ENCODE results near the gene FOCAD.

FOCAD gene

GRCh38 chr9:20703146-20703545 lies 19.1 kb downstream of the FOCAD start:
- Histone ChIP-seq H3K4me3 (ENCODE audit: low read length) (no peak overlapping the region), H3K27ac (ENCODE audit: low read depth, low read length) (no peak overlapping the region), H3K36me3 (ENCODE audit: insufficient read depth, low read length) (no peaks in the 10 kb centered on the region), H3K27me3 (ENCODE audit: insufficient read depth, low read length) (no peaks in the 10 kb centered on the region), H3K9ac (ENCODE audit: low read depth, low read length) (no peak overlapping the region), H3K4me1 (ENCODE audit: insufficient read depth, low read length) (no peaks in the 10 kb centered on the region; the same call in 1 of the 2 replicates), H3K9me3 (ENCODE audit: insufficient read depth, low read depth, low read length) (no peaks in the 10 kb centered on the region)
- 93% methylated on average over 3 of the region's 3 CpGs for WGBS

GRCh38 chr9:20707708-20708107 lies 23.6 kb downstream of the FOCAD start:
- Histone ChIP-seq H3K4me3 (ENCODE audit: low read length) (no peak overlapping the region), H3K27me3 (ENCODE audit: insufficient read depth, low read length) (no peaks in the 10 kb centered on the region), H3K9me3 (ENCODE audit: insufficient read depth, low read depth, low read length) (no peaks in the 10 kb centered on the region), H3K4me1 (ENCODE audit: insufficient read depth, low read length) (no peaks in the 10 kb centered on the region; the same call in 1 of the 2 replicates), H3K27ac (ENCODE audit: low read depth, low read length) (no peak overlapping the region), H3K36me3 (ENCODE audit: insufficient read depth, low read length) (no peaks in the 10 kb centered on the region), H3K9ac (ENCODE audit: low read depth, low read length) (no peak overlapping the region)
- WGBS = 90% methylated on average over 2 of the region's 2 CpGs

GRCh38 chr9:20713172-20713571 lies 29.1 kb downstream of the FOCAD start:
- H3K36me3 ChIP-seq (ENCODE audit: insufficient read depth, low read length) = peaks cover 19% of the 10 kb centered on the region
- 96% methylated on average over 1 of the region's 1 CpG for WGBS
- no peaks in the 10 kb centered on the region for H3K4me1 ChIP-seq (ENCODE audit: insufficient read depth, low read length)
- no peaks in the 10 kb centered on the region for H3K9me3 ChIP-seq (ENCODE audit: insufficient read depth, low read depth, low read length)
- no peak overlapping the region for H3K9ac ChIP-seq (ENCODE audit: low read depth, low read length)
- no peak overlapping the region for H3K27ac ChIP-seq (ENCODE audit: low read depth, low read length)
- H3K4me3 ChIP-seq (ENCODE audit: low read length) = no peak overlapping the region
- H3K27me3 ChIP-seq (ENCODE audit: insufficient read depth, low read length) = no peaks in the 10 kb centered on the region

DNA sequence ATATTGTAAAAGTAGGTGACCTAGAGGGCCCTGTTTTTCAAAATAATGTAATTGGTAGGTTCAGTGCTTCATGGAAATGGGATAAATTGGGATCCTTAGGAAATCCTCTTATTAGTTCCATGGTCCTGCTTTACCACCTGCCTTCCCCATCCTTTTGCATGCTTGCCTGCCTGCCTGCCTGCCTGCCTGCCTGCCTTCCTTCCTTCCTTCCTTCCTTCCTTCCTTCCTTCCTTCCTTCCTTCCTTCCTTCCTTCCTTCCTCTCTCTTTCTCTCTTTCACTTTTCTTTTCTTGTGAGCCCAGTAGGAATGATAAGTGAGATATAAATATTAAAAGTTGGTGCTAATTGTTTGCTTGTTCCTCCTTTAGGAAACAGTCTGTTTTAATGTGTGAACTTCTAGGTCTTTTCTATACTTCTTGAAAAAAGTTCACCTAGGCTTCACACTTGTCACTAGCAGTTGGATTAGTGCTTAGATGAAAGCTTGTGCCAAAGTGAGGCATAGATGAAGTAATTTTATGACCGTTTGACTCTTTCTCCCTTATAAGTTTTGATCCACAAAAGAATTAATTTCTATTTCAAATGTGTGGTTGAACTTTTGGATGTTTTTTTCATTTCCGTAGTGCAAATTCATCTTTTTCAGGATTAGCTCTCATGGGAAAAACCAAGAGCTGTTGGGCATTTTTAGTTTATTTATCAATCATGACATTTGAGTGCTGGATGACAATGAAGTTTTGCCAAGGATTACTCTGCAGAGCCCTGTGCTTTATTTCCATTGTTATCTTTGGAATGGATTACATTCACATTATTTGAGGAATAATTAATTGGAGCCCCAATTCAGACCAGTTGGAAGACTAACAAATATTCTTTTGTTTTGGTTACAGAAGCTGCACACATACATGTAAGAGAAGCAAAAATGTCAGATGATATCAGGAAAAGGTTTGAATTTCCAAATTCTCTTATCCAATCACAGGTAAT lies 30.7 kb downstream of the FOCAD start:
- no peak overlapping the region for H3K4me3 ChIP-seq (ENCODE audit: low read length)

GRCh38 chr9:20722221-20722620 lies 38.2 kb downstream of the FOCAD start:
- Histone ChIP-seq H3K9ac (ENCODE audit: low read depth, low read length) (no peak overlapping the region), H3K4me3 (ENCODE audit: low read length) (no peak overlapping the region), H3K4me1 (ENCODE audit: insufficient read depth, low read length) (no peaks in the 10 kb centered on the region), H3K27me3 (ENCODE audit: insufficient read depth, low read length) (no peaks in the 10 kb centered on the region), H3K27ac (ENCODE audit: low read depth, low read length) (no peak overlapping the region), H3K36me3 (ENCODE audit: insufficient read depth, low read length) (peaks cover 42% of the 10 kb centered on the region), H3K9me3 (ENCODE audit: insufficient read depth, low read depth, low read length) (no peaks in the 10 kb centered on the region)
- 92% methylated on average over 1 of the region's 1 CpG for whole genome bisulfite sequencing

More for the DNA sequence above, 30.7 kb downstream of the FOCAD start:
- no peaks in the 10 kb centered on the region for H3K27me3 ChIP-seq (ENCODE audit: insufficient read depth, low read length)
- no peak overlapping the region for H3K27ac ChIP-seq (ENCODE audit: low read depth, low read length)
- no peaks in the 10 kb centered on the region for H3K4me1 ChIP-seq (ENCODE audit: insufficient read depth, low read length)
- no peak overlapping the region for H3K9ac ChIP-seq (ENCODE audit: low read depth, low read length)
- peaks cover 26% of the 10 kb centered on the region for H3K36me3 ChIP-seq (ENCODE audit: insufficient read depth, low read length)
- WGBS = 96% methylated on average over 1 of the region's 2 CpGs
- H3K9me3 ChIP-seq (ENCODE audit: insufficient read depth, low read depth, low read length) = no peaks in the 10 kb centered on the region

- 87% methylated on average over 3 of the region's 3 CpGs for WGBS
These were observed 41.6 kb downstream of the FOCAD start for GRCh38 chr9:20725675-20726074.

GRCh38 chr9:20726144-20726543 lies 42.1 kb downstream of the FOCAD start:
- Histone ChIP-seq H3K27me3 (ENCODE audit: insufficient read depth, low read length) (no peaks in the 10 kb centered on the region), H3K4me1 (ENCODE audit: insufficient read depth, low read length) (no peaks in the 10 kb centered on the region), H3K27ac (ENCODE audit: low read depth, low read length) (no peak overlapping the region), H3K9me3 (ENCODE audit: insufficient read depth, low read depth, low read length) (no peaks in the 10 kb centered on the region), H3K36me3 (ENCODE audit: insufficient read depth, low read length) (peaks cover 14% of the 10 kb centered on the region), H3K4me3 (ENCODE audit: low read length) (no peak overlapping the region), H3K9ac (ENCODE audit: low read depth, low read length) (no peak overlapping the region)
- WGBS = 90% methylated on average over 2 of the region's 2 CpGs

More at GRCh38 chr9:20725675-20726074, 41.6 kb downstream of the FOCAD start:
- peaks cover 19% of the 10 kb centered on the region for H3K36me3 ChIP-seq (ENCODE audit: insufficient read depth, low read length)
- H3K9me3 ChIP-seq (ENCODE audit: insufficient read depth, low read depth, low read length) = no peaks in the 10 kb centered on the region
- H3K27ac ChIP-seq (ENCODE audit: low read depth, low read length) = no peak overlapping the region
- no peak overlapping the region for H3K9ac ChIP-seq (ENCODE audit: low read depth, low read length)
- H3K4me3 ChIP-seq (ENCODE audit: low read length) = no peak overlapping the region
- H3K4me1 ChIP-seq (ENCODE audit: insufficient read depth, low read length) = no peaks in the 10 kb centered on the region
- H3K27me3 ChIP-seq (ENCODE audit: insufficient read depth, low read length) = no peaks in the 10 kb centered on the region

DNA sequence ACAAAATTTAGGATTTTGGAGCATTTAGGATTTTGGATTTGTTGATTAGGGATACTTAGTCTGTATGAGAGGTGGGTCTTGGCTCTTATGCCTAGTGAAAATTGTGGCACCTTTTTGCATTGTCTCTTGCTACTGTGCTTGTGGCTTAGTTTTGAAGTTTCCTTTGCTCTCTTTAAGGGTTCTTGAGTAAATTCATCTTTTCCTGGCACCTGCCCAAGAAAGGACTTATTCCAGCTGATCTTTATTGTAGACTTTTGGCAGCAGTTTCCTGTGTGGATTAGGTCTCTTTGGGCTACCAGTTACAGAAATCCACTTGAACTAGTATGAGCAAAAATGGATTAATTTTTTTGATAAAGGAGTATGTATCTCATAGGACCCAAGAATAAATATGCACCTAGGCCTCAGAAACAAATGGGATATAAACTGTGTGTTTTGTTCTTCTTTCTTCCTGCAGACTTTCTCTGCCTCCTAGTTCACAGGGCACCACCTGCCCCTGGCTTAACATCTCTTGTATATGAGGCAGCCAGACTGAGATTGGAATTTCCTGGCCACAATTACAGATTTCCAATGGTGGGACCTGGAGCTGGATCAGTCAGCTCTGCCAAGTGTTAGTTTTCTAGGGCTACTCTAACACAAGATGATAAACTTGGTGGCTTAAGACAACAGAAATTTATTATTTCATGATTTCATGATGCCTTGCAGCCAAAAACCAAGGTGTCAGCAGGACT lies 44.6 kb downstream of the FOCAD start:
- H3K4me3 ChIP-seq (ENCODE audit: low read length) = no peak overlapping the region
- no peaks in the 10 kb centered on the region for H3K9me3 ChIP-seq (ENCODE audit: insufficient read depth, low read depth, low read length)
- no peak overlapping the region for H3K9ac ChIP-seq (ENCODE audit: low read depth, low read length)
- no peak overlapping the region for H3K27ac ChIP-seq (ENCODE audit: low read depth, low read length)
- H3K4me1 ChIP-seq (ENCODE audit: insufficient read depth, low read length) = no peaks in the 10 kb centered on the region
- H3K27me3 ChIP-seq (ENCODE audit: insufficient read depth, low read length) = no peaks in the 10 kb centered on the region
- peaks cover 6% of the 10 kb centered on the region; the same call in 1 of the 2 replicates for H3K36me3 ChIP-seq (ENCODE audit: insufficient read depth, low read length)

- Histone ChIP-seq H3K27ac (ENCODE audit: low read depth, low read length) (no peak overlapping the region), H3K9ac (ENCODE audit: low read depth, low read length) (no peak overlapping the region), H3K4me3 (ENCODE audit: low read length) (no peak overlapping the region), H3K27me3 (ENCODE audit: insufficient read depth, low read length) (no peaks in the 10 kb centered on the region), H3K4me1 (ENCODE audit: insufficient read depth, low read length) (no peaks in the 10 kb centered on the region), H3K36me3 (ENCODE audit: insufficient read depth, low read length) (peaks cover 2% of the 10 kb centered on the region; the same call in 1 of the 2 replicates), H3K9me3 (ENCODE audit: insufficient read depth, low read depth, low read length) (no peaks in the 10 kb centered on the region)
These were observed 45.5 kb downstream of the FOCAD start for GRCh38 chr9:20729523-20729922.

DNA sequence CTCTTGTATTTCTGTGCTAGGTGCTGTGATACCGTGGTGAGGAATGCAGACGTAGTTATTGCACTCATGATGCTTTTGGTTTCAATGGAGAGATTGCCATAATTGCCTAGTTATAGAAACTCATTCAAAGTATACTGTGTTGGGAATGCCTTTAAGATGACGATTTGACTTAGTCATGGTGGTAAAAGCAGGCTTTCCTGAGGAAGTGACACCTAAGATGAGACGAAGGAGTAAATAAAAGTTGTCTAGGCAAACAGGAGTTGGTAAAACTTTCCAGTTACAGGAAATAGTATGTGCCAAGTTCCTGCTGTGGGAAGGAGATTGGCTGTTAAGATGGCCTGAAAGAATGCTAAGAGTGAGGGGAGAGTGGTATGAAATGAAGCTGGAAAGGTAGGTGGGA lies 48.1 kb downstream of the FOCAD start:
- H3K4me3 ChIP-seq (ENCODE audit: low read length) = no peak overlapping the region
- no peak overlapping the region for H3K27ac ChIP-seq (ENCODE audit: low read depth, low read length)
- WGBS = 94% methylated on average over 4 of the region's 4 CpGs
- H3K4me1 ChIP-seq (ENCODE audit: insufficient read depth, low read length) = no peaks in the 10 kb centered on the region
- H3K9ac ChIP-seq (ENCODE audit: low read depth, low read length) = no peak overlapping the region
- no peaks in the 10 kb centered on the region for H3K27me3 ChIP-seq (ENCODE audit: insufficient read depth, low read length)
- no peaks in the 10 kb centered on the region for H3K36me3 ChIP-seq (ENCODE audit: insufficient read depth, low read length)
- no peaks in the 10 kb centered on the region for H3K9me3 ChIP-seq (ENCODE audit: insufficient read depth, low read depth, low read length)

DNA sequence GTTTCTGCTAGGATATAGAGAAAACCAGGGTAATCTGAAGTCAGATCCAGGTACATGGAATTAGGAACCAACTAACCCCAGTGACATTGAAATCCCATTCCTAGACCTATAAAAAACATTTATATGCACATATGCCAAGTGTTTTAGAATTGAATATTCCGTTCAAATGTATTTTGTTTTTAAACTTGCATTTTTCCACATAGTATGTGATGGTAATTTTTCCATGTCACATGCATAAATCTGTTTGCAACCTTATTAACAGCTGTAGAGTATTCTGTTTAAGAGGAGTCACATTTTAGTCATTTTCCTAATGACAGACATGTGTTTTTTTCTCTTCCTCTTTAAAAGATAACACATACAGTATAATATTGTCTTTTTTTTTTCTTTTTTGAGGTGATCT lies 50.2 kb downstream of the FOCAD start:
- Histone ChIP-seq H3K9me3 (ENCODE audit: insufficient read depth, low read depth, low read length) (no peaks in the 10 kb centered on the region), H3K4me3 (ENCODE audit: low read length) (no peak overlapping the region), H3K36me3 (ENCODE audit: insufficient read depth, low read length) (peaks cover 7% of the 10 kb centered on the region; the same call in 1 of the 2 replicates), H3K27me3 (ENCODE audit: insufficient read depth, low read length) (no peaks in the 10 kb centered on the region), H3K4me1 (ENCODE audit: insufficient read depth, low read length) (no peaks in the 10 kb centered on the region), H3K9ac (ENCODE audit: low read depth, low read length) (no peak overlapping the region), H3K27ac (ENCODE audit: low read depth, low read length) (no peak overlapping the region)
- no CpG with 5 or more reads among the region's 1 CpG for WGBS
